Measurements from ENCODE around the gene NTN5.

Gene NTN5

GRCh38 chr19:48614436-48615230, 58.2 kb downstream of the NTN5 start, which contains the start of gene FAM83E:
Gene FAM83E (minus strand): TSS chr19:48615076. CDS start chr19:48613372, 1,704 bp downstream.
- peak within 1 kb of the TSS; percentile 22 for H3K27ac ChIP-seq (ENCODE audit: low read depth, low read length, poor library complexity, severe bottlenecking)
- no peaks in the 10 kb centered on the region for H4K20me1 ChIP-seq (ENCODE audit: insufficient read depth, low read length)
- H3K4me3 ChIP-seq (ENCODE audit: low read depth, low read length, poor library complexity, severe bottlenecking): no peak within 1 kb of the TSS
- H3K4me2 ChIP-seq (ENCODE audit: low read length): no peak within 1 kb of the TSS; the same call in 1 of the 2 replicates
- no peaks in the 10 kb centered on the region for H3K9me3 ChIP-seq (ENCODE audit: low read length)
- peaks cover 37% of the 10 kb centered on the region for H3K4me1 ChIP-seq (ENCODE audit: insufficient read depth, low read length, severe bottlenecking)
- H3K9ac ChIP-seq (ENCODE audit: low read length): no peak within 1 kb of the TSS; the same call in 1 of the 2 replicates
- H3F3A ChIP-seq (ENCODE audit: insufficient read depth, low read length): no peaks in the 10 kb centered on the region
- peaks cover 20% of the 10 kb centered on the region for H3K79me2 ChIP-seq (ENCODE audit: insufficient read depth, low read length)
- no peaks in the 10 kb centered on the region for H3K27me3 ChIP-seq (ENCODE audit: insufficient read depth, low read length)
- peaks cover 50% of the 10 kb centered on the region for H3K36me3 ChIP-seq (ENCODE audit: insufficient read depth, low read length)
- TF ChIP-seq EZH2 (IDR thresholded peaks at IDR 0.05; ENCODE audit: borderline replicate concordance, low read length) (no peak), CTCF (IDR thresholded peaks at IDR 0.05; ENCODE audit: low read length) (no peak)
- H3K9me2 ChIP-seq (ENCODE audit: low read depth, low read length): no peaks in the 10 kb centered on the region
- no peak within 1 kb of the TSS for H2AFZ ChIP-seq (ENCODE audit: low read length)

- Histone ChIP-seq H2AFZ (ENCODE audit: low read length) (no peak overlapping the region), H3K27ac (ENCODE audit: low read depth, low read length, poor library complexity, severe bottlenecking) (no peak overlapping the region), H3K4me1 (ENCODE audit: insufficient read depth, low read length, severe bottlenecking) (peaks cover 39% of the 10 kb centered on the region), H3K4me3 (ENCODE audit: low read depth, low read length, poor library complexity, severe bottlenecking) (no peak overlapping the region), H3K4me2 (ENCODE audit: low read length) (no peak overlapping the region), H3K9me2 (ENCODE audit: low read depth, low read length) (no peaks in the 10 kb centered on the region), H3K27me3 (ENCODE audit: insufficient read depth, low read length) (no peaks in the 10 kb centered on the region), H3K79me2 (ENCODE audit: insufficient read depth, low read length) (peaks cover 20% of the 10 kb centered on the region), H3F3A (ENCODE audit: insufficient read depth, low read length) (no peaks in the 10 kb centered on the region), H3K36me3 (ENCODE audit: insufficient read depth, low read length) (peaks cover 50% of the 10 kb centered on the region), H3K9me3 (ENCODE audit: low read length) (no peaks in the 10 kb centered on the region), H3K9ac (ENCODE audit: low read length) (no peak overlapping the region), H4K20me1 (ENCODE audit: insufficient read depth, low read length) (no peaks in the 10 kb centered on the region)
- no peak for TF ChIP-seq EZH2 (IDR thresholded peaks at IDR 0.05; ENCODE audit: borderline replicate concordance, low read length)
- no peak for TF ChIP-seq CTCF (IDR thresholded peaks at IDR 0.05; ENCODE audit: low read length)
These were observed 58.9 kb downstream of the NTN5 start for GRCh38 chr19:48613852-48614435.

GRCh38 chr19:48613024-48613851, 59.6 kb downstream of the NTN5 start:
- H3K4me1 ChIP-seq (ENCODE audit: insufficient read depth, low read length, severe bottlenecking): peaks cover 44% of the 10 kb centered on the region
- TF ChIP-seq CTCF (IDR thresholded peaks at IDR 0.05; ENCODE audit: low read length) (no peak), EZH2 (IDR thresholded peaks at IDR 0.05; ENCODE audit: borderline replicate concordance, low read length) (no peak)
- no peaks in the 10 kb centered on the region for H3K9me2 ChIP-seq (ENCODE audit: low read depth, low read length)

More at GRCh38 chr19:48613024-48613851, 59.6 kb downstream of the NTN5 start:
- Histone ChIP-seq H4K20me1 (ENCODE audit: insufficient read depth, low read length) (no peaks in the 10 kb centered on the region), H3K9me3 (ENCODE audit: low read length) (no peaks in the 10 kb centered on the region), H3K9ac (ENCODE audit: low read length) (no peak overlapping the region), H3K27ac (ENCODE audit: low read depth, low read length, poor library complexity, severe bottlenecking) (no peak overlapping the region), H3K79me2 (ENCODE audit: insufficient read depth, low read length) (peaks cover 13% of the 10 kb centered on the region), H3K4me3 (ENCODE audit: low read depth, low read length, poor library complexity, severe bottlenecking) (no peak overlapping the region), H3K27me3 (ENCODE audit: insufficient read depth, low read length) (no peaks in the 10 kb centered on the region), H2AFZ (ENCODE audit: low read length) (no peak overlapping the region), H3K36me3 (ENCODE audit: insufficient read depth, low read length) (peaks cover 45% of the 10 kb centered on the region), H3F3A (ENCODE audit: insufficient read depth, low read length) (no peaks in the 10 kb centered on the region), H3K4me2 (ENCODE audit: low read length) (no peak overlapping the region)
